Stimulated activated CD4-positive, alpha-beta T cell treated with anti-CD3 and anti-CD28 coated beads, Interleukin-12 subunit alpha, Interleukin-12 subunit beta, amount 100 ng/mL, for 4 hours (primary cell): ENCODE data around the gene TOP2B.

ENCODE experiments used
- DNase-seq: peaks from one replicate; pipeline ENCODE4 v3.0.0-alpha.2; 2020

The TOP2B gene

DNA sequence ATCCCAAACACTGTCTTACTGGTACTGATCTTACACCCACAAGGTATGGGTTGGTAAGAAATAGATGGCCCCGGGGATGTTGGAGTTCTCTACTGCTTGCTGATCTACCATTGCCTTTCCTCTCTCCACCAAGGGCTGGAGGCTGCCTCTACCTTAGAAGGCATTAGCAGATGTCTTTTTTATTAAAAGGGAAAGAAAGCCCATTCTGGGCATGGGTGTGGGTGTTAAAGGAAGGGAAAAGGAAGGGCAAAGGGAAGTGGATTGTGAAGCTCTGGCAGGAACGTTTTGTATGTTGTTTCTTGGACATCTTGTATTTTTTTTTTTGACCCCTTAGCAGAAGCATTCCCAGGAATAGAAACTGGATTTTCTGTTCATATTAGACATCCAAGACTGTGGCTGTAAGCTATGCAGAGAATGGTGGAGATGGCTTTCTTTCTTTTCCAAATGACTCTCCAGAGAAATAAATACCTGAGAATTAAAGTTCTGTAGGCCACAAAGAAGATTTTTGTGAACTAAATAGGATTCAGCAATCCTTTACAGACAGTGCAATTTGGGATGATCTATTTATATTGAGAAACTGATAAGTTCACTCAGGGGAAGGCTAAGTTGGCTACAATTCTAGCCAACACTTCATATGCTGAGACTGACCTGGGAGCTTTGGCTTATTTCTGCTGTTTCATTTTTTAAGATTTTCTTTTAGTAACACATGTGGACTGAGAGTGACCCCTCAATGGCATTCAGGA is 108.8 kb downstream of the TOP2B start:
- no peak for DNase-seq

DNA sequence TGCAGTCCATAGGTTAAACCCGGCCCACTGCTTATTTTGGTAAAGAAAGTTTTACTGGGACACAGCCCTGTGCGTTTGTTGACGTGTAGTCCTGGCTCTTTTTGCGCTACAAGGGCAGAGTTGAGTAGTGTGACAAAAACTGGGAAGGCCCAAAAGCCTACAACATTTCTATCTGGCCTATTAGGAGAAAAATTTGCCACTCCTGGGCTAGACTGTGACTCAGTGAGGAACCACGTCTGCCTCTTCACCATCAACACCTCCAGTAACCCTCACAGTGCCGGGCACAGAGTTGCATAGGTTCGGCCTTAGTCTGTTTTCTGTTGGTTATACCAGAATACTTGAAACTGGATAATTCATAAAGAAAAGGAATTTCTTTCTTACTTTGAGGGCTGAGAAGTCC is 110.3 kb downstream of the TOP2B start:
- DNase-seq: no peak

DNA sequence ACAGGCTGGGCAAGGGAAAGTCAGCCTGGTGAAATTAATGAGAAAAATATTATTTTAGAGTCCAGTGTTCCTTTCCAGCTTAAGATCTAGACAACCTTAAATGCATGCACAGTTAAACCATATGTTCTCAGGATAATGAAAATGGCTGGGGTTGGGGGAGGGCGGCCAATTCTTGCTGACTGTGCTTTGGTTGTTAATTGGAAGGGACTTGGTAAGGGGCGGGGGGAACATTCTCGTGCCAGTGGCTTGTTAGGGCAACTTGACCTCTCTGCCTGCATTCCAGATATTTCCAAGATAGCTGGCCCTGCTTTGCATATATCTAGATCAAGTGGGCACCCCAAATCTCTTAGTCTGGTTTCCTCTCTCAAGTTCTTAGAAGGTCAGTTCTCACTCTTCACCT is 112.5 kb downstream of the TOP2B start:
- no peak for DNase-seq

DNA sequence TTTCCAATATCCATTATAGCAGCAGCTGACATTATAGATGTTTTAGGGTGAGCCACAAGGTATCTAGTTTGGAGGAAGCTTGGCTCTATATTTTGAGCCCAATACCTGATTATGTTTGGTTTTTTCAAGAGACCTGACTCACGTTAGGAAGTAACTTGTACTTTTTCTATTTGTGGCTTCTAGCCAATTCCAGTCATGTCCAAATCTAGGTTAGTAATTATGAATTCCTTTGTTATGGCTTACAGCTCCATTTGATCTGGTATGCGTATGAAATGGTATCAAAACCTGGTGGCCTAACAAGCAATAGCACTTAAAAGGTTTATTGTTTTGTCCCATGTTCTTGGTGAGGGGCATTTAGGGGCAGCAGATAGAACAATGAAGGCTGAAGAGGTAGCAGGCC is 115.9 kb downstream of the TOP2B start:
- no peak for DNase-seq

GRCh38 chr3:25547943-25548674 is 116.6 kb downstream of the TOP2B start:
- no peak for DNase-seq
